K562 (cell line): Measurements from ENCODE around the gene MAK. TPM values are rescaled to one million over a fixed set of nuclear protein-coding genes. Genes with fewer than 3 reads are reported as not detected.

Source experiments
- ATAC-seq: fragments of 200-7000 bp; cut with Tn5 transposase; 3 replicates; pipeline ENCODE4 v1.9.1; 2020; ENCODE audit warnings: moderate library complexity
- BruUV-seq: library from RNA; stranded (reverse); fragments of 400-500 nt; replicated peaks from 2 replicates; lab custom pipeline; 2021; lab: Mats Ljungman, UMichigan
- CTCF ChIA-PET: fragments of 300-600 bp; formaldehyde crosslinking; extraction: SDS; loops from one replicate; lab custom pipeline; 2021; ENCODE audit warnings: low intra/inter-chr PET ratio; lab: Yijun Ruan, JAX
- POLR2A ChIA-PET: fragments of 300-600, 350-650 bp; sonication (Branson Sonifier 250); formaldehyde crosslinking; extraction: SDS; loops from one replicate; lab custom pipeline; 2021; ENCODE audit warnings: antibody characterized with exemption, inconsistent platforms; lab: Yijun Ruan, JAX
- DNase-seq, 4 experiments: peaks; one replicate each; pipeline versions ENCODE4 v3.0.0 to v3.0.0-alpha.2; 2011 to 2018; ENCODE audit warnings: low spot score in 3 of 4, mixed read lengths in 3 of 4; ENCODE audit errors: extremely low read depth in 1 of 4
- FAIRE-seq: peaks from 2 replicates; lab custom pipeline; 2011; peaks lifted over from hg19 to GRCh38; lab: Jason Lieb, UNC
- H2AFZ ChIP-seq: 2 replicates; pipeline ENCODE4 v1.6.0; 2011; ENCODE audit warnings: low read depth, low read length, control low read depth, inconsistent platforms
- H3K27ac ChIP-seq: fragments of 200-600 bp; 3 replicates; pipeline ENCODE4 v1.8.0; 2011; ENCODE audit warnings: low read depth, mild to moderate bottlenecking, control low read depth, inconsistent platforms, low read length, moderate library complexity, mixed read lengths; ENCODE audit errors: extremely low read depth
- H3K27me3 ChIP-seq, 2 experiments: fragments of 300-600 bp in 1 of 2; 2 replicates in 1 of 2; 3 replicates in 1 of 2; pipeline versions ENCODE4 v1.6.0 to v1.8.0; 2011; ENCODE audit warnings: inconsistent platforms in 2 of 2, low read length in 2 of 2, mild to moderate bottlenecking in 1 of 2, mixed read lengths in 1 of 2, moderate library complexity in 1 of 2; ENCODE audit not compliant: control insufficient read depth in 2 of 2, insufficient read depth in 2 of 2
- H3K36me3 ChIP-seq: fragments of 300-600 bp; 3 replicates; pipeline ENCODE4 v1.8.0; 2011; ENCODE audit warnings: mild to moderate bottlenecking, low read length, inconsistent platforms; ENCODE audit not compliant: control insufficient read depth, insufficient read depth
- H3K4me1 ChIP-seq, 2 experiments: fragments of 200-600 bp in 1 of 2; replicated peaks in 1 of 2; 2 replicates in 1 of 2; 3 replicates in 1 of 2; pipeline versions ENCODE4 v1.5.1 to v1.8.0; 2011; ENCODE audit warnings: inconsistent platforms in 2 of 2, low read length in 2 of 2, mild to moderate bottlenecking in 1 of 2, mixed read lengths in 1 of 2, moderate library complexity in 1 of 2; ENCODE audit not compliant: control insufficient read depth in 2 of 2, insufficient read depth in 2 of 2
- H3K4me2 ChIP-seq: 2 replicates; pipeline ENCODE4 v1.6.1; 2011; ENCODE audit warnings: low read length, control low read depth, inconsistent platforms, mixed read lengths; ENCODE audit not compliant: insufficient read depth
- H3K4me3 ChIP-seq: fragments of 200-600 bp; sonication (generic), shearing (Covaris generic); 2 replicates; pipeline ENCODE4 v1.5.1; 2016; ENCODE audit warnings: control low read depth, inconsistent platforms
- H3K79me2 ChIP-seq: fragments of 200-600 bp; 3 replicates; pipeline ENCODE4 v1.8.0; 2011; ENCODE audit warnings: low read length, inconsistent platforms; ENCODE audit not compliant: control insufficient read depth, insufficient read depth
- H3K9ac ChIP-seq, 2 experiments: 2 replicates each; pipeline versions ENCODE4 v1.6.0 to v1.6.1; 2011; ENCODE audit warnings: low read depth in 2 of 2, low read length in 2 of 2, control low read depth in 1 of 2, inconsistent platforms in 1 of 2, mild to moderate bottlenecking in 1 of 2, mixed read lengths in 1 of 2; ENCODE audit not compliant: insufficient read depth in 1 of 2
- H3K9me1 ChIP-seq: one replicate; pipeline ENCODE4 v1.6.0; 2011; ENCODE audit warnings: inconsistent platforms, mild to moderate bottlenecking, low read length, moderate library complexity; ENCODE audit not compliant: control insufficient read depth, insufficient read depth
- H3K9me3 ChIP-seq: replicated peaks from 2 replicates; pipeline ENCODE4 v1.5.1; 2011; ENCODE audit warnings: low read depth, low read length, inconsistent platforms; ENCODE audit not compliant: control insufficient read depth, insufficient read depth
- H4K20me1 ChIP-seq: replicated peaks from 2 replicates; pipeline ENCODE4 v1.6.1; 2011; ENCODE audit warnings: low read length, inconsistent platforms, mixed read lengths; ENCODE audit not compliant: control insufficient read depth, insufficient read depth
- ARID1B ChIP-seq: fragments of 450-650 bp; IDR thresholded peaks from 2 replicates; pipeline ENCODE4 v1.6.1; 2016; ENCODE audit warnings: antibody characterized with exemption, mild to moderate bottlenecking, inconsistent platforms
- C11orf30 ChIP-seq: fragments of 450-650 bp; IDR thresholded peaks from 2 replicates; pipeline ENCODE4 v1.6.1; 2016; ENCODE audit warnings: low read depth, mild to moderate bottlenecking
- FOXA1 ChIP-seq: fragments of 450-650 bp; IDR thresholded peaks from 2 replicates; pipeline ENCODE4 v1.6.1; 2016; ENCODE audit warnings: mild to moderate bottlenecking, borderline replicate concordance
- HDAC8 ChIP-seq: fragments of 450-650 bp; IDR thresholded peaks from 2 replicates; pipeline ENCODE4 v1.6.1; 2016; ENCODE audit warnings: mild to moderate bottlenecking, missing genetic modification characterization, moderate library complexity, missing compliant biosample characterization
- MAFG ChIP-seq: fragments of 450-650 bp; conservative IDR thresholded peaks from 2 replicates; pipeline ENCODE4 v1.6.1; 2016; ENCODE audit warnings: missing genetic modification characterization, missing compliant biosample characterization
- MAFK ChIP-seq: IDR thresholded peaks from 2 replicates; pipeline ENCODE4 v1.6.1; 2011; ENCODE audit warnings: low read length, improper control_type of control experiment
- MCM5 ChIP-seq: fragments of 450-650 bp; IDR thresholded peaks from 2 replicates; pipeline ENCODE4 v1.6.1; 2016; ENCODE audit warnings: low read depth
- MEIS2 ChIP-seq: fragments of 450-650 bp; IDR thresholded peaks from 2 replicates; pipeline ENCODE4 v1.6.1; 2014; ENCODE audit warnings: mild to moderate bottlenecking; ENCODE audit not compliant: partially characterized antibody
- MIER1 ChIP-seq: fragments of 450-650 bp; IDR thresholded peaks from 2 replicates; pipeline ENCODE4 v1.6.1; 2016; ENCODE audit warnings: antibody characterized with exemption, mild to moderate bottlenecking, low read depth
- NFE2 ChIP-seq: IDR thresholded peaks from 2 replicates; pipeline ENCODE4 v1.6.1; 2014; ENCODE audit warnings: antibody characterized with exemption, low read depth
- NR2F6 ChIP-seq: fragments of 450-650 bp; formaldehyde crosslinking; IDR thresholded peaks from 2 replicates; pipeline ENCODE4 v1.4.0; 2020; ENCODE audit warnings: mild to moderate bottlenecking
- NUFIP1 ChIP-seq: fragments of 450-650 bp; IDR thresholded peaks from 2 replicates; pipeline ENCODE4 v1.6.1; 2018; ENCODE audit not compliant: partially characterized antibody
- SREBF2 ChIP-seq: sonication (generic); formaldehyde crosslinking; IDR thresholded peaks from 2 replicates; pipeline ENCODE4 v1.4.0; 2020; ENCODE audit warnings: mild to moderate bottlenecking, missing genetic modification reagents
- TEAD2 ChIP-seq: fragments of 450-650 bp; IDR thresholded peaks from 2 replicates; pipeline ENCODE4 v1.6.1; 2016; ENCODE audit warnings: missing genetic modification characterization, control low read depth, missing compliant biosample characterization
- TEAD4 ChIP-seq, 2 experiments: sonication (generic) in 1 of 2; formaldehyde crosslinking in 1 of 2; IDR thresholded peaks; 2 replicates each; pipeline versions ENCODE4 v1.6.1 to v1.8.0; 2012 to 2022; ENCODE audit warnings: borderline replicate concordance in 1 of 2, inconsistent platforms in 1 of 2, low read length in 1 of 2, mild to moderate bottlenecking in 1 of 2, missing genetic modification reagents in 1 of 2
- ZBTB26 ChIP-seq: fragments of 450-650 bp; formaldehyde crosslinking; IDR thresholded peaks from 2 replicates; pipeline ENCODE4 v1.4.0; 2022; ENCODE audit warnings: missing genetic modification characterization
- ZNF263 ChIP-seq: sonication (generic); formaldehyde crosslinking; IDR thresholded peaks from 2 replicates; pipeline ENCODE4 v1.8.0; 2022; ENCODE audit warnings: mild to moderate bottlenecking, missing genetic modification reagents, borderline replicate concordance
- ZNF316 ChIP-seq: fragments of 450-650 bp; IDR thresholded peaks from 2 replicates; pipeline ENCODE4 v1.6.1; 2016
- WGBS: fragments of 100-300 bp; shearing (Covaris generic); methylation state at CpG from one replicate; pipeline ENCODE4 v1.1.6; 2016; ENCODE audit warnings: low coverage, mixed read lengths; ENCODE audit not compliant: insufficient coverage; ENCODE audit errors: missing lambda C conversion rate; 5-methylcytosine and 5-hydroxymethylcytosine counted together
- in situ Hi-C: fragments of 300-500 bp; cut with MboI; formaldehyde crosslinking; loops from 4 replicates; pipeline ENCODE4 v1.15.0; 2018; ENCODE audit warnings: inconsistent platforms, mixed read lengths
- intact Hi-C: fragments of 100-400 bp; cut with micrococcal nuclease; formaldehyde crosslinking; loops from 2 replicates; pipeline ENCODE4 v1.14.2; 2022
- polyA plus RNA-seq, 8 experiments: library from polyadenylated mRNA; depleted of rRNA in 4 of 8; stranded (reverse) in 5 of 8; unstranded in 3 of 8; fragments of >200 nt; fragmentation: Nextera tagmentation in 2 of 8; fragmentation: Illumina TruSeq in 1 of 8; extraction: Ambion mirVana in 2 of 8; extraction: Trizol in 1 of 8; gene quantifications; 2 replicates each; pipeline versions ENCODE4 v1.2.1 to v1.2.3, GENCODE V29; 2011 to 2014; ENCODE audit warnings: inconsistent platforms in 1 of 8, missing spikeins in 1 of 8
- total RNA-seq, 7 experiments: library from RNA; depleted of rRNA in 6 of 7; stranded (reverse); fragments of >200 nt in 6 of 7; fragmentation: Illumina TruSeq in 2 of 7; extraction: Trizol in 2 of 7; gene quantifications; 2 replicates each; pipeline versions ENCODE4 v1.2.1 to v1.2.3, GENCODE V29; 2011 to 2021; ENCODE audit warnings: low replicate concordance in 1 of 7
- TF ChIP-seq, protein P1 (sequence below): fragments of 450-650 bp; IDR thresholded peaks from 2 replicates; pipeline ENCODE4 v1.6.1; 2017; ENCODE audit warnings: antibody characterized with exemption
- TF ChIP-seq, protein P2 (sequence below): fragments of 250-450 bp; sonication (Bioruptor Pico); IDR thresholded peaks from 2 replicates; pipeline ENCODE4 v1.8.0; 2022; ENCODE audit warnings: moderate library complexity, mild to moderate bottlenecking, inconsistent platforms

The MAK gene
- total and polyA plus RNA-seq, 9 of the 15 experiments (the other 6 are each of a cell fraction or from before 2014, with no cell fraction given), result 0.25 to 1.1 (median 0.53) TPM

GRCh38 chr6:10824819-10825218 lies 13.5 kb downstream of the MAK start (continued):
- no peak for TF ChIP-seq NUFIP1

- POLR2A ChIA-PET, result no interaction called here
- no peaks in the 10 kb centered on the region for H4K20me1 ChIP-seq
- peaks cover 0 to 6% of the 10 kb centered on the region in 2 experiments; a peak in 2 of 5 replicates for H3K4me1 ChIP-seq
- peak; percentile 57 for ATAC-seq
- WGBS, result 59% methylated on average over 8 of the region's 8 CpGs
- H3K27me3 ChIP-seq, result no peaks in the 10 kb centered on the region
- peak overlapping the region; percentile 2; the same call in 1 of the 2 replicates for H3K4me2 ChIP-seq
- H3K9me3 ChIP-seq, result no peaks in the 10 kb centered on the region
- in situ Hi-C loops (no loop called here), intact Hi-C loops (no loop called here)
- H3K9ac ChIP-seq, result no peak overlapping the region
- no peak overlapping the region for H3K4me3 ChIP-seq
- no TSS peak for BruUV-seq
- no peak for FAIRE-seq
- H2AFZ ChIP-seq, result no peak overlapping the region
- no peaks in the 10 kb centered on the region for H3K36me3 ChIP-seq
- H3K9me1 ChIP-seq, result no peaks in the 10 kb centered on the region
- no peak overlapping the region for H3K27ac ChIP-seq
- CTCF ChIA-PET, result interaction anchor here (0.7 kb wide), 1 partner anchor 16 kb away, joined by 3 read pairs; no protein-coding TSS in a partner anchor
- no peak for DNase-seq
- H3K79me2 ChIP-seq, result no peaks in the 10 kb centered on the region
- TF ChIP-seq ZBTB26 (CRISPR knock-in tag), result peak; percentile 75; the same call in 1 of the 2 replicates
- TF ChIP-seq, protein P1, sequence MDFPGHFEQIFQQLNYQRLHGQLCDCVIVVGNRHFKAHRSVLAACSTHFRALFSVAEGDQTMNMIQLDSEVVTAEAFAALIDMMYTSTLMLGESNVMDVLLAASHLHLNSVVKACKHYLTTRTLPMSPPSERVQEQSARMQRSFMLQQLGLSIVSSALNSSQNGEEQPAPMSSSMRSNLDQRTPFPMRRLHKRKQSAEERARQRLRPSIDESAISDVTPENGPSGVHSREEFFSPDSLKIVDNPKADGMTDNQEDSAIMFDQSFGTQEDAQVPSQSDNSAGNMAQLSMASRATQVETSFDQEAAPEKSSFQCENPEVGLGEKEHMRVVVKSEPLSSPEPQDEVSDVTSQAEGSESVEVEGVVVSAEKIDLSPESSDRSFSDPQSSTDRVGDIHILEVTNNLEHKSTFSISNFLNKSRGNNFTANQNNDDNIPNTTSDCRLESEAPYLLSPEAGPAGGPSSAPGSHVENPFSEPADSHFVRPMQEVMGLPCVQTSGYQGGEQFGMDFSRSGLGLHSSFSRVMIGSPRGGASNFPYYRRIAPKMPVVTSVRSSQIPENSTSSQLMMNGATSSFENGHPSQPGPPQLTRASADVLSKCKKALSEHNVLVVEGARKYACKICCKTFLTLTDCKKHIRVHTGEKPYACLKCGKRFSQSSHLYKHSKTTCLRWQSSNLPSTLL, result no peak
- TF ChIP-seq C11orf30, result peak; percentile 64; the same call in 1 of the 2 replicates
- peak; percentile 46; the same call in 1 of the 2 replicates for TF ChIP-seq ZNF316
- TF ChIP-seq MEIS2, result no peak
- no peak for TF ChIP-seq MIER1
- no peak for TF ChIP-seq FOXA1
- TF ChIP-seq SREBF2 (CRISPR knock-in tag), result 0 out of 2 replicates have a peak, but pooled peaks have one; percentile 40
- 0 out of 2 replicates have a peak, but pooled peaks have one; percentile 5 for TF ChIP-seq MAFK
- no peak for TF ChIP-seq NR2F6 (CRISPR knock-in tag)
- TF ChIP-seq ZNF263 (CRISPR knock-in tag), result no peak
- TF ChIP-seq TEAD2, result no peak
- TF ChIP-seq HDAC8 (tag), result no peak
- TF ChIP-seq NFE2, result no peak
- TF ChIP-seq TEAD4 (IDR thresholded peaks at IDR 0.05; ENCODE audit: low read length), result no peak
- TF ChIP-seq TEAD4 (CRISPR knock-in tag; IDR thresholded peaks at IDR 0.05; ENCODE audit: borderline replicate concordance), result no peak
- 0 out of 2 replicates have a peak, but pooled peaks have one; percentile 40 for TF ChIP-seq MAFG (tag)
- TF ChIP-seq, protein P2, sequence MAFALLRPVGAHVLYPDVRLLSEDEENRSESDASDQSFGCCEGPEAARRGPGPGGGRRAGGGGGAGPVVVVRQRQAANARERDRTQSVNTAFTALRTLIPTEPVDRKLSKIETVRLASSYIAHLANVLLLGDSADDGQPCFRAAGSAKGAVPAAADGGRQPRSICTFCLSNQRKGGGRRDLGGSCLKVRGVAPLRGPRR (CRISPR knock-in tag), result no peak
- TF ChIP-seq MCM5, result no peak
- 0 out of 2 replicates have a peak, but pooled peaks have one; percentile 18 for TF ChIP-seq ARID1B
Measured at GRCh38 chr6:10824297-10824696, 14.0 kb downstream of the MAK start.
